ENCODE results near the gene FNBP1. TPM values are rescaled to one million over a fixed set of nuclear protein-coding genes. Genes with fewer than 3 reads are reported as not detected.

FNBP1 gene
- total and polyA plus RNA-seq, 7 experiments from 2014 or later, result 138 to 207 (median 166) TPM

DNA sequence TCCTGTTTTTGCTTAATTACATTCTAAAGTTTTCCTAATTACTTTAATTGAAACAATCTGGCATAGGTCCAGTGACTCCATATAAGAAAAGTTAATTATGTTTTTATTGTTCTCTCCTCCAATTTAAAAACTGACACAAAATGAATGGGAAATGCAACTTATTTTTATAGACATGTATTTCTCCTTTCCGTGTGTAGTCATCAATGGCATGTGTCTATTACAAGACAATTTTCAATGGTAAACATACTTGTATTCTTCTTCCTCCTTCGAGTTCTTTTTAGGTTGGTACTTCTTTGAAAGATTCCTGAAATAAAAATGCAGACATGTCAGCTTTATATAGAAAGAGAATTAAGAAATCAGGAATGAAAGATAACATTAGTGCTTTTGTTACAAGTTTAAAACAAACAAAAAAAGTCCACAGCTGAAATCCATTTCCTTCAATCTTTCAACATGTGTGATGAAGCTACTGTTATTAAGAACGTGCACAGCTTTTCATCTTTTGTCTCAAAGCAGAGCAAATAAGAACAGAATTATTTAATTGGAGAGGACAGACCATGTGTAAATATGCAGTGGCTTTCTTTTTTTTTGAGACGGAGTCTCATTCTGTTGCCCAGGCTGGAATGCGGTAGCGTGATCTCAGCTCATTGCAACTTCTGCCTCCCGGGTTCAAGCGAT, 63.8 kb downstream of the FNBP1 start:
- peak overlapping the region in 5 of 9 donors; percentile 1 to 83 (median 47) for H3K27ac Mint-ChIP-seq
- no peak overlapping the region for H3K4me3 Mint-ChIP-seq
- H3K4me1 ChIP-seq (ENCODE audit: control insufficient read depth in 2 of 2, insufficient read depth in 2 of 2, low read length in 2 of 2), result peaks cover under 1 to 3% of the 10 kb centered on the region in 2 donors
- peaks cover 20 to 56% (median 41%) of the 10 kb centered on the region in 7 donors for H3K4me1 Mint-ChIP-seq
- no peak for DNase-seq
- H3K36me3 ChIP-seq (ENCODE audit: control insufficient read depth in 2 of 3, insufficient read depth in 3 of 3, low read length in 3 of 3), result peaks cover 4 to 55% (median 19%) of the 10 kb centered on the region in 3 experiments
- ATAC-seq, result no peak
- ChIA-PET CTCF (interaction anchor here (0.6 kb wide), 2 partner anchors 26 to 78 kb away, joined by 3 to 5 read pairs; no protein-coding TSS in a partner anchor), POLR2A (interaction anchor here (0.6 to 1.0 kb wide), 3 partner anchors 14 to 47 kb away, joined by 3 read pairs; no protein-coding TSS in a partner anchor)
- no peaks in the 10 kb centered on the region for H3K27me3 Mint-ChIP-seq
- no peaks in the 10 kb centered on the region for H3K27me3 ChIP-seq (ENCODE audit: control insufficient read depth in 2 of 2, insufficient read depth in 2 of 2, low read length in 2 of 2)
- no peak overlapping the region for H3K4me3 ChIP-seq (ENCODE audit: low read length)
- H3K36me3 Mint-ChIP-seq, result peaks cover 0 to 37% (median 24%) of the 10 kb centered on the region in 5 donors
- H3K27ac ChIP-seq (ENCODE audit: low read depth, low read length), result no peak overlapping the region
- H3K9me3 Mint-ChIP-seq, result no peaks in the 10 kb centered on the region
- H3K9me3 ChIP-seq (ENCODE audit: control insufficient read depth in 2 of 3, low read length in 3 of 3), result no peaks in the 10 kb centered on the region
- intact Hi-C loops (cut with micrococcal nuclease), result no loop called here

DNA sequence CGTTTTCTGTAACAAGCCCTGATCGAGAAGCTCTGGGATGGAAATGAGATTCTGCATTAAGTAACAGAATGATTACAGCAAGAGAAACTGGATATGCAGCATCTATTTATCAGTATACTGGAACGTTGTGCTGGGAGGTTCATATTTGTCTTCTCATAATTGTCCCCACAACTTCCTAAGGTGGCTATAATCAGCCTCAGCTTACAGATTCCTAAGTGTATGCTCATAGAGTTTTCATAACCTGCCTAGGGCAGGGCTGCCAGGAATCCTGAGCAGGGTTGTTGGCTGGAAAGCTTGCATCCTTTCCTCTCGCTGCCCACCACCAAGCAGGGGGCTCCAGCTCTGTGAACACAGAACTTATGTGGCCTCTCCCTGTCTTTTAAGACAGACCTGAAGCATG, 70.2 kb downstream of the FNBP1 start:
- Mint-ChIP-seq H3K27ac (peak overlapping the region in 8 of 9 donors; percentile 26 to 80 (median 54)), H3K4me3 (no peak overlapping the region), H3K27me3 (no peaks in the 10 kb centered on the region), H3K9me3 (no peaks in the 10 kb centered on the region), H3K36me3 (peaks cover 0 to 32% (median 18%) of the 10 kb centered on the region in 5 donors), H3K4me1 (peaks cover 0 to 44% (median 23%) of the 10 kb centered on the region in 7 donors)
- intact Hi-C loops (cut with micrococcal nuclease), result no loop called here
- DNase-seq (no peak), ATAC-seq (no peak)
- H3K9me3 ChIP-seq (ENCODE audit: control insufficient read depth in 2 of 3, low read length in 3 of 3), result no peaks in the 10 kb centered on the region
- peaks cover 15 to 46% (median 25%) of the 10 kb centered on the region in 3 experiments for H3K36me3 ChIP-seq (ENCODE audit: control insufficient read depth in 2 of 3, insufficient read depth in 3 of 3, low read length in 3 of 3)
- H3K4me1 ChIP-seq (ENCODE audit: control insufficient read depth in 2 of 2, insufficient read depth in 2 of 2, low read length in 2 of 2), result no peaks in the 10 kb centered on the region
- POLR2A ChIA-PET, result interaction anchor here (1.0 to 2.6 kb wide), 3 partner anchors 9 to 27 kb away, joined by 4 to 12 read pairs (median 5); no protein-coding TSS in a partner anchor
- no peak overlapping the region for H3K27ac ChIP-seq (ENCODE audit: low read depth, low read length)
- CTCF ChIA-PET, result interaction anchor here (0.7 to 1.5 kb wide), 2 partner anchors 45 to 88 kb away, joined by 3 read pairs; no protein-coding TSS in a partner anchor
- no peak overlapping the region for H3K4me3 ChIP-seq (ENCODE audit: low read length)
- no peaks in the 10 kb centered on the region for H3K27me3 ChIP-seq (ENCODE audit: control insufficient read depth in 2 of 2, insufficient read depth in 2 of 2, low read length in 2 of 2)

DNA sequence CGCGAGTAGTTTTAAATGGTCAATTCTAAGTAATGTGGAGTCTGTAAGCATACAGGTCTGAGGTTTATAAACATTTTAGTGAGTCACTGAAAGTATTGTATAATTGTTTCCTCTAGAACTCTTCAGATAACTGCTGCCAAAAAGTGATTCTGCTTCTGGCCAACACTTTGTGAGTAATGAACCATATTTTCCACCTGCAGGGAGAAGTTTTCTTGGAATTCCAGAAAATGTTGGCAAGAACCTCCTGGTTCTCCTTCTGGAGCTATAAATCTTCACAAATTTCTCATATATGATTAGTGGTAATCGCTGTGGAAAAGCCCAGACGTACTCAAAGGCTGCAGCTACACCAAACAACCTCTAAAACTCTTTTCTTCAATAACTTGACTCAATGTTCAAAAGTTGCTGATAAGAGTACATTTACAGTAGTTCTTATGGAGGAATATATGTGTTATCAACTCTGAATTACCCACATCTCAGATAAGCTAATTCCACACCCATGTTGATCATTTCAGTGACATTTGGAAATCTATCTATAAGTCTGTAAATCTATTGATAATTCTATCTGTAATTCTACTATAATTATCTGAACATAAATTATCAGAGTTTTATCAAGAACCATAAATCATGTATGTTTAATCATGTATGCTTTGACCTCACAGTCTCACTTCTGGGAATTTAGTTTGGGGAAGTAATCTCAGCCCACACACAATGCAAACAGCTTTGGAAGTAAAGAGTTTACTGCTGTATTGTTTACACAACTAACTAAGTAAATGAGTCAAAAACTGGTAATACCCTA, 74.1 kb downstream of the FNBP1 start:
- Histone ChIP-seq H3K9me3 (ENCODE audit: control insufficient read depth in 2 of 3, low read length in 3 of 3) (no peaks in the 10 kb centered on the region), H3K4me1 (ENCODE audit: control insufficient read depth in 2 of 2, insufficient read depth in 2 of 2, low read length in 2 of 2) (peaks cover 14 to 28% of the 10 kb centered on the region in 2 donors), H3K27ac (ENCODE audit: low read depth, low read length) (no peak overlapping the region), H3K27me3 (ENCODE audit: control insufficient read depth in 2 of 2, insufficient read depth in 2 of 2, low read length in 2 of 2) (no peaks in the 10 kb centered on the region), H3K36me3 (ENCODE audit: control insufficient read depth in 2 of 3, insufficient read depth in 3 of 3, low read length in 3 of 3) (peaks cover 12 to 27% (median 19%) of the 10 kb centered on the region in 3 experiments), H3K4me3 (ENCODE audit: low read length) (no peak overlapping the region)
- Mint-ChIP-seq H3K27ac (peak overlapping the region in 8 of 9 donors; percentile 48 to 97 (median 78)), H3K4me1 (peaks cover 28 to 68% (median 53%) of the 10 kb centered on the region in 7 donors), H3K9me3 (no peaks in the 10 kb centered on the region), H3K36me3 (peaks cover 9 to 34% (median 20%) of the 10 kb centered on the region in 5 donors), H3K27me3 (no peaks in the 10 kb centered on the region), H3K4me3 (no peak overlapping the region)
- CTCF ChIA-PET, result no interaction called here
- intact Hi-C loops (cut with micrococcal nuclease), result no loop called here
- ATAC-seq, result no peak
- DNase-seq, result no peak
- POLR2A ChIA-PET, result interaction anchor here (0.5 to 1.6 kb wide), 3 partner anchors 80 to 84 kb away, joined by 3 to 4 read pairs (median 3); no protein-coding TSS in a partner anchor

DNA sequence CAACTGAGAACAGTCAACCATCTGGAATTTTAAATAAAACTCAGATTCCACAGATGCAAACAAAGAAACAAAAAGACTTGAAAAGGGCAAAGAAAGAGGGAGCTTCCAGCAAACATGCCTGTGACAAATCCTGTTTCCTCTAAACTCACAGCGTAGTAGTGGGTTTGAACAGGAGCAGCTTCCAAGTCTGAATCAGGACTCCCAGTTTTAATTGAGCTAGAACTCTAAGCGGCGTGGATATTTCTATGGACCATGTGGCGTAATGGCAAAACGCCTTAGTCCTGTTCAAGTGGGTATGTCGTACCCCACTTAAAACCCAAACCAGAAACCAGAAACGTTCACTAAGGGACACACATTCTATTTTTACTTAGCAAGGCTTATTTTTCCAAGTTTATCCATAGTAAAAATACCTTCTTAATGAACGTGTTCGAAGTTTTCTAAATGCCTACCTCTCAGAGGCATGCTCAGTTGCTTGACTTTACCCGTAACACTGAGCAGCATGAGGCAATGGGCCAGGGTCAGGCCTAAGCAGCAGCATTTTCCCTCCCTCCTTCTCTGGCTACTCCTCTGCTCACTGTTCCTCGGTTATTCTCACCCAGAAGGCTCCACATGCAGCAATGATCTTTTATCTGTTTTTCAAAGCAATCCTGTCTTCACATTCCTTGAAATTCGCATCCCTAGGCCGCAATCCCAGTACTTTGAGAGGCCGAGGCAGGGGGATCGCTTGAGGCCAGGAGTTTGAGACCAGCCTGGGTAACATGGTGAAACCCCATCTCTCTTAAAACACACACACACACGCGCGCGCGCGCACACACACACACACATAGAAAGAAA, 77.9 kb downstream of the FNBP1 start:
- H3K4me1 Mint-ChIP-seq, result peaks cover 52 to 86% (median 70%) of the 10 kb centered on the region in 7 donors
- H3K27ac Mint-ChIP-seq, result peak overlapping the region; percentile 89 to 99 (median 97)
- H3K4me3 Mint-ChIP-seq, result peak overlapping the region in 8 of 10 donors; percentile 13 to 95 (median 53)
- H3K4me3 ChIP-seq (ENCODE audit: low read length), result no peak overlapping the region
- peaks cover 34 to 47% of the 10 kb centered on the region in 2 donors for H3K4me1 ChIP-seq (ENCODE audit: control insufficient read depth in 2 of 2, insufficient read depth in 2 of 2, low read length in 2 of 2)
- H3K27me3 Mint-ChIP-seq, result no peaks in the 10 kb centered on the region
- peaks cover 0 to 2% (median 0%) of the 10 kb centered on the region in 11 donors for H3K9me3 Mint-ChIP-seq
- H3K27ac ChIP-seq (ENCODE audit: low read depth, low read length), result peak overlapping the region; percentile 92
- peaks cover 0 to 11% (median 5%) of the 10 kb centered on the region in 3 experiments for H3K36me3 ChIP-seq (ENCODE audit: control insufficient read depth in 2 of 3, insufficient read depth in 3 of 3, low read length in 3 of 3)
- CTCF ChIA-PET, result interaction anchor here (0.6 to 1.6 kb wide), 8 partner anchors 8 to 80 kb away, joined by 3 to 6 read pairs (median 4); no protein-coding TSS in a partner anchor
- H3K36me3 Mint-ChIP-seq, result peaks cover 9 to 34% (median 16%) of the 10 kb centered on the region in 5 donors
- intact Hi-C loops (cut with micrococcal nuclease), result loop anchor here (2.0 to 5.0 kb wide), 3 partner anchors 26 to 128 kb away; partner anchors contain the start of genes C9orf78 (in 1 of the 2) and USP20 (in 1 of the 2)
- no peaks in the 10 kb centered on the region for H3K27me3 ChIP-seq (ENCODE audit: control insufficient read depth in 2 of 2, insufficient read depth in 2 of 2, low read length in 2 of 2)
- no peak for ATAC-seq
- no peak for DNase-seq
- no peaks in the 10 kb centered on the region for H3K9me3 ChIP-seq (ENCODE audit: control insufficient read depth in 2 of 3, low read length in 3 of 3)
- POLR2A ChIA-PET, result interaction anchor here (0.7 to 4.3 kb wide), 11 partner anchors 8 to 1687 kb away, joined by 3 to 51 read pairs (median 4); no protein-coding TSS in a partner anchor

DNA sequence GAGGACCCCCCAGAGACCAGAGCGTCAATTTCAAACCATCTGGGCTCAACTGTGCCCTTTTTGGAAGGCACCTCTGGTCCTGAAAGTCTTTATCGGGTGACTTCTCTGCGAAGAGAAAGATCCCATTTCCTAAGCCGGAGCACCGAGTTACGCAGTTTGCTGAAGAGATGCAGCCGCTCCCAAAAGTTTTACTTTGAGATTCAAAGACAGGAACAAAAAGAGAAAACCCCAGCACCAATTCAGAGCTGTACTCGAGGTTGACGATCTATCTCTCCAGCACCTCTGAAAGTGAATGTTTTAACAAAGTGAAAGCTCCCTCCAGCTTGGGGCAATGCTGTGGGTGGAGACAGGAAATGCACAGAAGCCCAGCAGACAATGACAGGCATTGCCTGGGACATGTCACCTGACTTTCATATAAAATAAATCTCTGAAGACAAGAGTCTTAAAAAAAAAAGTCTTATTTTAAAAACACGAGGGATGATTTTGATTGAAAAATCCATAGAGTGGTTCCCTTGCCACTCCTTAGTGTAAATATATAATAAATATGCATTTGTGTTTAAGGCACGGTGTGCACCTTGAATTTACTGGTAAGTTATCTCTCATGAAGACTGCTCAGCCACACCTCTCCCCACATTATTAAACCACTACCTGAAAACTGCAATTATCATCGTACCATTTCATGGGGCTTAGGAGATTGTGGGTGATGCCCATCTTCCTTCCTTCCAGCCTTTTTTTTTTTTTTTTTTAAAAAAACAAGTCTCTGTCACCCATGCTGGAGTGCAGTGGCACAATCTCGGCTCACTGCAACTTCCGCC, 79.9 kb downstream of the FNBP1 start:
- H3K36me3 ChIP-seq (ENCODE audit: control insufficient read depth in 2 of 3, insufficient read depth in 3 of 3, low read length in 3 of 3), result peaks cover 3 to 21% (median 5%) of the 10 kb centered on the region in 3 experiments
- H3K27ac ChIP-seq (ENCODE audit: low read depth, low read length), result peak overlapping the region; percentile 92
- peak overlapping the region; percentile 80 for H3K4me3 ChIP-seq (ENCODE audit: low read length)
- ATAC-seq (peak; percentile 98), DNase-seq (peak; percentile 23 to 92 (median 87))
- Mint-ChIP-seq H3K4me1 (peaks cover 54 to 80% (median 67%) of the 10 kb centered on the region in 7 donors), H3K9me3 (peaks cover 0 to 2% (median 0%) of the 10 kb centered on the region in 11 donors), H3K36me3 (peaks cover 9 to 38% (median 21%) of the 10 kb centered on the region in 5 donors), H3K27me3 (no peaks in the 10 kb centered on the region), H3K4me3 (peak overlapping the region; percentile 66 to 95 (median 88)), H3K27ac (peak overlapping the region; percentile 89 to 99 (median 97))
- H3K27me3 ChIP-seq (ENCODE audit: control insufficient read depth in 2 of 2, insufficient read depth in 2 of 2, low read length in 2 of 2), result no peaks in the 10 kb centered on the region
- POLR2A ChIA-PET, result interaction anchor here (0.5 to 4.7 kb wide), 25 partner anchors 10 to 128 kb away, joined by 3 to 60 read pairs (median 4); partner anchors contain the start of genes C9orf78 and FNBP1
- intact Hi-C loops (cut with micrococcal nuclease), result loop anchor here (1.0 to 5.0 kb wide), 9 partner anchors 18 to 128 kb away; partner anchors contain the start of genes C9orf78 (in 2 of the 2) and USP20 (in 2 of the 2)
- peaks cover 34 to 47% of the 10 kb centered on the region in 2 donors for H3K4me1 ChIP-seq (ENCODE audit: control insufficient read depth in 2 of 2, insufficient read depth in 2 of 2, low read length in 2 of 2)
- CTCF ChIA-PET, result interaction anchor here (1.2 to 1.6 kb wide), 2 partner anchors 25 to 78 kb away, joined by 3 to 4 read pairs; no protein-coding TSS in a partner anchor
- H3K9me3 ChIP-seq (ENCODE audit: control insufficient read depth in 2 of 3, low read length in 3 of 3), result no peaks in the 10 kb centered on the region

All from naive thymus-derived CD4-positive, alpha-beta T cell (primary cell).